Tibial nerve (tissue), 4 donors: ENCODE results near the gene OGFOD3.
"Not testable (repeated sequence)": the region's sequence is repeated elsewhere in the genome, so short reads cannot be mapped to it uniquely, and the experiment has no call there.

Source experiments
- CTCF ChIP-seq, 5 experiments: fragments of 200-600 bp in 3 of 5; fragments of 450-650 bp in 2 of 5; sonication (generic) in 3 of 5; IDR thresholded peaks; one replicate each; pipeline ENCODE4 v1.5.1; 2016 to 2019; ENCODE audit warnings: antibody characterized with exemption in 5 of 5, mild to moderate bottlenecking in 3 of 5, moderate library complexity in 2 of 5
- EP300 ChIP-seq, 2 donors: sonication (generic); formaldehyde crosslinking; IDR thresholded peaks; one replicate each; pipeline ENCODE4 v1.6.1; 2017; ENCODE audit warnings: antibody characterized with exemption in 2 of 2, mild to moderate bottlenecking in 1 of 2

- not testable (repeated sequence) for TF ChIP-seq EP300, CTCF (IDR thresholded peaks at IDR 0.05)
Observed at GRCh38 chr17:82377294-82377693, 41.1 kb downstream of the OGFOD3 start.
